ENCODE measurements around the gene UGT1A6.
"Not testable (repeated sequence)": the region's sequence is repeated elsewhere in the genome, so short reads cannot be mapped to it uniquely, and the experiment has no call there.

UGT1A6 gene

GRCh38 chr2:233692648-233693047 is at the start of gene UGT1A6:
Gene UGT1A6, plus strand, starts transcription at chr2:233692890. Its CDS starts 115 bp downstream, at chr2:233693005.
- no peak for DNase-seq

- no peak for DNase-seq
Observed at GRCh38 chr2:233643128-233643527, 49.6 kb upstream of the UGT1A6 start.

GRCh38 chr2:233646033-233646432 is 46.7 kb upstream of the UGT1A6 start:
- DNase-seq: not testable (repeated sequence)

GRCh38 chr2:233650981-233651380 is 41.7 kb upstream of the UGT1A6 start:
- DNase-seq: no peak

GRCh38 chr2:233651430-233651829 is 41.3 kb upstream of the UGT1A6 start:
- DNase-seq: no peak

- no peak for DNase-seq
Observed at GRCh38 chr2:233654501-233654900, 38.2 kb upstream of the UGT1A6 start.

- DNase-seq: no peak
Observed at GRCh38 chr2:233655043-233655442, 37.6 kb upstream of the UGT1A6 start.

- not testable (repeated sequence) for DNase-seq
Observed at GRCh38 chr2:233655943-233656342, 36.7 kb upstream of the UGT1A6 start.

- DNase-seq: no peak
Observed at GRCh38 chr2:233656443-233656842, 36.2 kb upstream of the UGT1A6 start.

- no peak for DNase-seq
Observed at GRCh38 chr2:233658610-233659009, 34.1 kb upstream of the UGT1A6 start.

GRCh38 chr2:233663911-233664310 is 28.8 kb upstream of the UGT1A6 start:
- DNase-seq: no peak

GRCh38 chr2:233668605-233669260 is 24.0 kb upstream of the UGT1A6 start:
- DNase-seq: no peak

- DNase-seq: no peak
Observed at GRCh38 chr2:233671290-233672161, 21.2 kb upstream of the UGT1A6 start, which contains the start of gene UGT1A9. Gene UGT1A9, plus strand, starts transcription at chr2:233671898. Its CDS starts 37 bp downstream, at chr2:233671935.

- no peak for DNase-seq
Observed at GRCh38 chr2:233672886-233673285, 19.8 kb upstream of the UGT1A6 start.

- DNase-seq: no peak
Observed at GRCh38 chr2:233673896-233674295, 18.8 kb upstream of the UGT1A6 start.

GRCh38 chr2:233674314-233674713 is 18.4 kb upstream of the UGT1A6 start:
- DNase-seq: no peak

GRCh38 chr2:233674995-233675394 is 17.7 kb upstream of the UGT1A6 start:
- no peak for DNase-seq

- DNase-seq: no peak
Observed at GRCh38 chr2:233676046-233676445, 16.6 kb upstream of the UGT1A6 start.

- DNase-seq: no peak
Observed at GRCh38 chr2:233679196-233679595, 13.5 kb upstream of the UGT1A6 start.

- DNase-seq: no peak
Observed at GRCh38 chr2:233680361-233681045, 12.2 kb upstream of the UGT1A6 start.

GRCh38 chr2:233681521-233682099 is 11.1 kb upstream of the UGT1A6 start, which contains the start of gene UGT1A7:
Gene UGT1A7, plus strand, starts transcription at chr2:233681901. Its CDS starts 37 bp downstream, at chr2:233681938.
- DNase-seq: no peak

GRCh38 chr2:233684640-233685039 is 8.1 kb upstream of the UGT1A6 start:
- DNase-seq: no peak

GRCh38 chr2:233686928-233687327 is 5.8 kb upstream of the UGT1A6 start:
- no peak for DNase-seq
